ENCODE data around the gene KLF9.

Gene KLF9

DNA sequence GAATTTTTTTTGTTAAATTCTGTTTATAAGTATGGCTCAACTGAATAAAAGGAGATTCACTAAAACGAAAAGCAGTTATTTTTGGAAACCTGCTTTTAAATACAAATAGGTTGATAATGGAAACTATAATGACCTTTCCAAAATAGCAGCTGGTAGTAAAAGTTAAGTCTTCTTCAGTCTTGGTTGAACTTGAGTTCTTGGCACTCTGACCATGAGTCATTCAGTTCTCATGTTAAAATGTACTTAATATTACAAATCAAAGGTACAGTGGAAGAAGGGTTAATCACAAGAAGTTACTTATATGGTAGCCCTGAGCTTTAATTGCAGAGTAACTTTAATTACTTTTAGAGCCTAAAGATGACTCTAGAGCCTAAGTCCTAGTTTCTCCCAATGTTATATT lies 62.1 kb downstream of the KLF9 start:
- DNase-seq = no peak

DNA sequence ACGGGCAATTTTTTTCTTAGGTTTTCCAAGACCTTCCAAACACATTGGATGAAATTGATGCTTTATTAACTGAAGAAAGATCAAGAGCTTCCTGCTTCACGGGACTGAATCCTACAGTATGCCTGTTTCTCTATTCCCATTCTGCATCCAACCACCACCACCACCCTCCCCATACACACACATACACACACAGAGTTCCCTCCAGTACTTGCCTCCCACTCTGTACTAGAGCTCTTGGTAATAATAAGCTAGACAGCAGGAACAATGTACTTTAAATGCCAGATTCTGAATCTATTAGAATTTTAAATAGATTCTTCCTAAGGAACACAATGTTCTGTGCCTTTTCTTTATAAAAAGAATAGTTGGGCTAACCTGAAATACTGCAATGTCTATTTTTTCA lies 67.4 kb downstream of the KLF9 start:
- DNase-seq = no peak

DNA sequence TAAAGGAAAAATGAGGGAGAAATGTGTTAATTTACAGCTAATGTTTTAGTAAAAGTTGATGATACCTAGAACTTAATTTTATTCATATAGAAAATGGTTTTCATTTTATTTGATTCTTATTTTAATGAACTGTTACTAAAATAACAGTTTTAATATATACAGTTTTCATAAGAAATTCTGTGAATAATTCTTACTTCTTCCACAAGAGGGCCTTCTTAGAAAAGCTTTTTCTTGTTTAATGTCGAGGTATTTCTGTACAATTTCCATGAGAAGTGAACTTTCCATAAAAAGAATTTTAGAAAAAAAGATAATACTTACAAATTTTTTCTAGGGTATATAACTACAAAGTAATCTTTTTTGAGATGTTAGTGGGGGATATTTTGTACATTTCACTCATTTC lies 73.9 kb downstream of the KLF9 start:
- no peak for DNase-seq
